HepG2 (cell line): ENCODE measurements around the gene NKX1-2. TPM values are rescaled to one million over a fixed set of nuclear protein-coding genes. Genes with fewer than 3 reads are reported as not detected.
A peak's percentile ranks its signal among the peaks of the same experiment; 100 is the strongest.

Source experiments
- E2F1 ChIP-seq: sonication (generic); formaldehyde crosslinking; IDR thresholded peaks from 2 replicates; pipeline ENCODE4 v1.5.0; 2020; ENCODE audit warnings: missing genetic modification reagents
- FLYWCH1 ChIP-seq: sonication (generic); formaldehyde crosslinking; IDR thresholded peaks from 2 replicates; pipeline ENCODE4 v1.8.1; 2023; ENCODE audit warnings: mild to moderate bottlenecking, missing genetic modification reagents
- ISL2 ChIP-seq: sonication (generic); formaldehyde crosslinking; IDR thresholded peaks from 2 replicates; pipeline ENCODE4 v1.5.0; 2020; ENCODE audit warnings: missing genetic modification reagents
- KLF15 ChIP-seq: sonication (generic); formaldehyde crosslinking; IDR thresholded peaks from 2 replicates; pipeline ENCODE4 v1.8.1; 2023; ENCODE audit warnings: borderline replicate concordance, mild to moderate bottlenecking, inconsistent platforms, missing genetic modification reagents, mixed read lengths
- NFKBIZ ChIP-seq: IDR thresholded peaks from 2 replicates; pipeline ENCODE4 v1.6.1; 2018; ENCODE audit warnings: missing genetic modification reagents, missing compliant biosample characterization
- PAXIP1 ChIP-seq: sonication (generic); formaldehyde crosslinking; conservative IDR thresholded peaks from 2 replicates; pipeline ENCODE4 v1.4.0; 2020; ENCODE audit warnings: mild to moderate bottlenecking, missing genetic modification reagents, moderate library complexity
- PPARG ChIP-seq: conservative IDR thresholded peaks from 2 replicates; pipeline ENCODE4 v1.6.1; 2016; ENCODE audit warnings: missing biosample characterization, missing genetic modification reagents
- RBM22 ChIP-seq: fragments of 200-400 bp; formaldehyde crosslinking; optimal IDR thresholded peaks from 2 replicates; pipeline ENCODE3; 2017; ENCODE audit warnings: mild to moderate bottlenecking, low read length, moderate library complexity
- RORA ChIP-seq: sonication (generic); formaldehyde crosslinking; IDR thresholded peaks from 2 replicates; pipeline ENCODE4 v1.5.0; 2020; ENCODE audit warnings: mild to moderate bottlenecking, missing genetic modification reagents, moderate library complexity
- ZBTB34 ChIP-seq: sonication (generic); formaldehyde crosslinking; IDR thresholded peaks from 2 replicates; pipeline ENCODE4 v1.8.0; 2022; ENCODE audit warnings: mild to moderate bottlenecking, missing genetic modification reagents
- ZBTB4 ChIP-seq: sonication (generic); formaldehyde crosslinking; IDR thresholded peaks from 2 replicates; pipeline ENCODE4 v1.4.0; 2020; ENCODE audit warnings: missing genetic modification reagents, mild to moderate bottlenecking, borderline replicate concordance
- ZBTB7B ChIP-seq: sonication (generic); formaldehyde crosslinking; IDR thresholded peaks from 2 replicates; pipeline ENCODE4 v1.4.0; 2020; ENCODE audit warnings: missing genetic modification reagents
- ZFP36L2 ChIP-seq: sonication (generic); formaldehyde crosslinking; IDR thresholded peaks from 2 replicates; pipeline ENCODE4 v1.4.0; 2020; ENCODE audit warnings: missing genetic modification reagents
- ZNF207 ChIP-seq: fragments of 450-650 bp; IDR thresholded peaks from 2 replicates; pipeline ENCODE4 v1.6.1; 2016; ENCODE audit warnings: antibody characterized with exemption, borderline replicate concordance
- ZNF24 ChIP-seq: fragments of 450-650 bp; IDR thresholded peaks from 2 replicates; pipeline ENCODE4 v1.6.1; 2017; ENCODE audit warnings: antibody characterized with exemption, mild to moderate bottlenecking
- ZNF512 ChIP-seq: sonication (generic); formaldehyde crosslinking; IDR thresholded peaks from 2 replicates; pipeline ENCODE4 v1.4.0; 2020; ENCODE audit warnings: mild to moderate bottlenecking, missing genetic modification reagents
- ZNF672 ChIP-seq: sonication (generic); formaldehyde crosslinking; IDR thresholded peaks from 2 replicates; pipeline ENCODE4 v1.8.1; 2022; ENCODE audit warnings: missing genetic modification reagents
- ZSCAN20 ChIP-seq: sonication (generic); formaldehyde crosslinking; IDR thresholded peaks from 2 replicates; pipeline ENCODE4 v1.4.0; 2020; ENCODE audit warnings: missing genetic modification reagents, mild to moderate bottlenecking, borderline replicate concordance
- polyA plus RNA-seq, 8 experiments: library from polyadenylated mRNA; depleted of rRNA in 3 of 8; stranded (reverse) in 7 of 8; unstranded in 1 of 8; fragments of >200 nt; fragmentation: Illumina TruSeq in 4 of 8; extraction: Trizol in 4 of 8; gene quantifications; 2 replicates each; pipeline versions ENCODE4 v1.2.1 to v1.2.3, GENCODE V29; 2011 to 2016; ENCODE audit warnings: low read depth in 4 of 8, missing spikeins in 1 of 8, mixed read lengths in 1 of 8; ENCODE audit not compliant: insufficient read depth in 1 of 8
- total RNA-seq, 5 experiments: library from RNA; depleted of rRNA; stranded (reverse); fragments of >200 nt; fragmentation: Illumina TruSeq; extraction: Trizol; gene quantifications; 2 replicates each; pipeline ENCODE4 v1.2.3, GENCODE V29; 2016; ENCODE audit warnings: low read depth in 1 of 5

Gene NKX1-2
- total and polyA plus RNA-seq, 2 of the 13 experiments (the other 11 are each of a cell fraction or from before 2014, with no cell fraction given), result not detected

- TF ChIP-seq PAXIP1 (peak; percentile 97), ZNF24 (no peak), ZFP36L2 (no peak), ZNF512 (CRISPR knock-in tag) (no peak), ZNF207 (no peak), ZBTB4 (CRISPR knock-in tag) (no peak), KLF15 (0 out of 2 replicates have a peak, but pooled peaks have one; percentile 48), PPARG (CRISPR knock-in tag) (peak; percentile 72), ZBTB34 (peak; percentile 60), RORA (CRISPR knock-in tag) (no peak), E2F1 (CRISPR knock-in tag) (no peak), NFKBIZ (peak; percentile 90; the same call in 1 of the 2 replicates), RBM22 (no peak), ZSCAN20 (0 out of 2 replicates have a peak, but pooled peaks have one; percentile 32), ZNF672 (CRISPR knock-in tag) (no peak), FLYWCH1 (CRISPR knock-in tag) (no peak), ISL2 (CRISPR knock-in tag) (peak; percentile 92), ZBTB7B (CRISPR knock-in tag) (peak; percentile 99)
These were observed 21.0 kb upstream of the NKX1-2 start (continued) for GRCh38 chr10:124470544-124471434.
